Neural cell (in vitro differentiated cells): Measurements from ENCODE around the gene GNG13. TPM values are rescaled to one million over a fixed set of nuclear protein-coding genes. Genes with fewer than 3 reads are reported as not detected.

Experiments
- H2AFZ ChIP-seq: fragments of 200-600, 300-800 bp; sonication (generic), shearing (Covaris generic); 2 replicates; pipeline ENCODE4 v1.6.0; 2014; ENCODE audit warnings: low read depth, mild to moderate bottlenecking, antibody characterized with exemption, low read length, moderate library complexity
- H3F3A ChIP-seq: fragments of 200-600 bp; shearing (Covaris generic); 2 replicates; pipeline ENCODE4 v1.6.1; 2016; ENCODE audit warnings: mild to moderate bottlenecking, moderate library complexity, mixed read lengths, antibody characterized with exemption, low read length; ENCODE audit not compliant: insufficient read depth, poor library complexity, severe bottlenecking
- H3K27ac ChIP-seq: fragments of 200-600, 300-800 bp; sonication (generic), shearing (Covaris generic); 2 replicates; pipeline ENCODE4 v1.5.1; 2014; ENCODE audit warnings: mild to moderate bottlenecking, low read length, moderate library complexity
- H3K27me3 ChIP-seq: fragments of 300-800, 200-600 bp; sonication (generic), shearing (Covaris generic); 2 replicates; pipeline ENCODE4 v1.6.0; 2014; ENCODE audit warnings: mild to moderate bottlenecking, low read depth, low read length, moderate library complexity; ENCODE audit not compliant: insufficient read depth
- H3K36me3 ChIP-seq: fragments of 300-800, 200-600 bp; sonication (generic), shearing (Covaris generic); 2 replicates; pipeline ENCODE4 v1.5.1; 2014; ENCODE audit warnings: mild to moderate bottlenecking, antibody characterized with exemption, low read length, moderate library complexity; ENCODE audit not compliant: insufficient read depth
- H3K4me2 ChIP-seq: fragments of 300-800, 200-600 bp; sonication (generic), shearing (Covaris generic); 2 replicates; pipeline ENCODE4 v1.6.0; 2014; ENCODE audit warnings: mild to moderate bottlenecking, low read length
- H3K4me3 ChIP-seq: fragments of 300-800, 200-600 bp; sonication (generic), shearing (Covaris generic); 2 replicates; pipeline ENCODE4 v1.5.1; 2014; ENCODE audit warnings: mild to moderate bottlenecking, low read length, moderate library complexity
- H3K79me2 ChIP-seq: fragments of 200-600 bp; shearing (Covaris generic); replicated peaks from 2 replicates; pipeline ENCODE4 v1.6.0; 2014; ENCODE audit warnings: mild to moderate bottlenecking, low read length, moderate library complexity; ENCODE audit not compliant: insufficient read depth
- H3K9ac ChIP-seq: fragments of 300-800, 200-600 bp; sonication (generic), shearing (Covaris generic); 2 replicates; pipeline ENCODE4 v1.6.1; 2016; ENCODE audit warnings: mild to moderate bottlenecking, low read length, mixed read lengths
- H3K9me2 ChIP-seq: fragments of 200-600 bp; shearing (Covaris generic); 2 replicates; pipeline ENCODE4 v1.6.1; 2016; ENCODE audit warnings: mild to moderate bottlenecking, low read length, mixed read lengths; ENCODE audit not compliant: insufficient read depth
- H3K9me3 ChIP-seq: fragments of 200-600, 300-800 bp; sonication (generic), shearing (Covaris generic); 2 replicates; pipeline ENCODE4 v1.6.1; 2016; ENCODE audit warnings: mild to moderate bottlenecking, mixed run types, low read length, moderate library complexity, mixed read lengths
- H4K20me1 ChIP-seq: fragments of 200-600 bp; shearing (Covaris generic); 2 replicates; pipeline ENCODE4 v1.6.1; 2016; ENCODE audit warnings: mild to moderate bottlenecking, mixed run types; ENCODE audit not compliant: insufficient read depth
- EZH2 ChIP-seq: fragments of 200-600, 300-800 bp; shearing (Covaris generic), sonication (generic); IDR thresholded peaks from 2 replicates; pipeline ENCODE4 v1.6.1; 2014; ENCODE audit warnings: antibody characterized with exemption, low read length, borderline replicate concordance, mild to moderate bottlenecking; ENCODE audit not compliant: insufficient read depth, poor library complexity, severe bottlenecking
- MXI1 ChIP-seq: fragments of 450-650 bp; conservative IDR thresholded peaks from 2 replicates; pipeline ENCODE4 v1.6.1; 2014; ENCODE audit warnings: antibody characterized with exemption, mild to moderate bottlenecking; ENCODE audit not compliant: poor library complexity, severe bottlenecking
- POLR2AphosphoS5 ChIP-seq: IDR thresholded peaks from 2 replicates; pipeline ENCODE4 v1.6.1; 2012
- RAD21 ChIP-seq: fragments of 450-650 bp; conservative IDR thresholded peaks from 2 replicates; pipeline ENCODE4 v1.6.1; 2014; ENCODE audit warnings: antibody characterized with exemption, mild to moderate bottlenecking, moderate library complexity
- REST ChIP-seq: IDR thresholded peaks from 2 replicates; pipeline ENCODE4 v1.6.1; 2012; ENCODE audit warnings: borderline replicate concordance
- SMC3 ChIP-seq: fragments of 450-650 bp; conservative IDR thresholded peaks from 2 replicates; pipeline ENCODE4 v1.6.1; 2014; ENCODE audit warnings: antibody characterized with exemption, mild to moderate bottlenecking, moderate library complexity; ENCODE audit not compliant: poor library complexity
- TAF1 ChIP-seq: IDR thresholded peaks from 2 replicates; pipeline ENCODE4 v1.6.1; 2012; ENCODE audit warnings: low read depth
- polyA plus RNA-seq: library from polyadenylated mRNA; depleted of rRNA; stranded (reverse); fragments of >200 nt; gene quantifications from 2 replicates; pipeline ENCODE4 v1.2.3, GENCODE V29; 2014
- TF ChIP-seq, protein P1 (sequence below): fragments of 450-650 bp; IDR thresholded peaks from 2 replicates; pipeline ENCODE4 v1.5.1; 2014; ENCODE audit warnings: antibody characterized with exemption, mild to moderate bottlenecking, moderate library complexity; ENCODE audit not compliant: poor library complexity, severe bottlenecking

Gene GNG13
- polyA plus RNA-seq, 1 donor from 2014 or later = not detected

DNA sequence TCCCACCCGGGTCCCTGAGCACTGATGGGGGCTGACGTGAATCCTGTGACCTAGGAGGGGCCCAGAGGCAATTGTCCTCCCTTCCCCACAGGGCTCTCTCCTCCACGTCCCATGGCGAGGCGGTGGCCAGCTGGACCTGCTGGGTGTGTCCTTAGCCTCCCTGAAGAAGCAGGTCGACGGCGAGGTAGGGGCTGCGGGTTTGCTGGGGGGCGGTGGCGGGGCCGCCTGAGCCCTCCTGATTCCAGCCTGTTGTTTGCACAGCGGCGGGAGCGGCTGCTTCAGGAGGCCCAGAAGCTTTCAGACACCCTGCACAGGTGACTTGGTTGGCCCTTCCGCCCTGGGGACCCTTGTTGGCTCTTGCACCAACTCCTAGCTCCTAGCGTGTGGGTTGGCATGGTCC lies 10.4 kb downstream of the GNG13 start:
- H3K27me3 ChIP-seq = no peaks in the 10 kb centered on the region
- TF ChIP-seq POLR2AphosphoS5 = no peak
- TF ChIP-seq MXI1 = no peak
- no peak for TF ChIP-seq RAD21
- H3K9me3 ChIP-seq = no peaks in the 10 kb centered on the region
- no peak overlapping the region for H3K27ac ChIP-seq
- H3F3A ChIP-seq = no peaks in the 10 kb centered on the region
- no peak overlapping the region for H3K4me2 ChIP-seq
- no peaks in the 10 kb centered on the region for H3K9me2 ChIP-seq
- H4K20me1 ChIP-seq = no peaks in the 10 kb centered on the region
- H3K9ac ChIP-seq = no peak overlapping the region
- no peaks in the 10 kb centered on the region for H3K36me3 ChIP-seq
- H3K4me3 ChIP-seq = no peak overlapping the region
- no peak overlapping the region for H2AFZ ChIP-seq
- H3K79me2 ChIP-seq = peaks cover 9% of the 10 kb centered on the region

DNA sequence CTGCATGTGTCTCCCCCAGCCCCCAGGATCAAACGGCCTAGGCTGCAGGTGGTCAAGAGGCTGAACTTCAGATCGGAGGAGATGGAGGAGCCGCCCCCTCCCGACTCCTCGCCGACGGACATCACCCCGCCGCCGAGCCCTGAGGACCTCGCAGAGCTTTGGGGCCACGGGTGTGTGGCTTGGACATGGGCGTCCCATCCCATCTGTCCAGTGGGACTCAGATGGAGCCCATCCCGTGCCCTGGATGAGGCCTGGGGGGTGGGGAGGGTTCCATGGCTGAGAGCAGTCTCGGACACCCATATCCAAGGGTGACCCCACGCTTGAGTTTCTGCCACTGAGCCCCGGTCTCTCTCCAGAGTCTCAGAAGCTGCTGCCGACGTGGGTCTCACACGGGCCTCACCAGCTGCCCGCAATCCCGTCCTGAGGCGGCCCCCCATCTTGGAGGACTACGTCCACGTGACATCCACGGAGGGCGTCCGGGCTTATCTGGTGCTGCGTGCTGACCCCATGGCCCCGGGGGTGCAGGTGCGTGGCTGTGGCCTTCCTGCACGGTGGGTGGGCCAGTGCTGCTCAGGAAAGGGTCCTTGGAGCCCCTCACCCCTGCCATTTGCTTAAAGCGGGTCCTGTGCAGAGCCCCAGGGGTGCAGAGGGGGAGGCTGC lies 11.2 kb downstream of the GNG13 start:
- H3K79me2 ChIP-seq = peaks cover 9% of the 10 kb centered on the region
- peak overlapping the region; percentile 95 for H3K4me3 ChIP-seq
- peak overlapping the region; percentile 70 for H3K9ac ChIP-seq
- H3F3A ChIP-seq = no peaks in the 10 kb centered on the region
- H3K36me3 ChIP-seq = no peaks in the 10 kb centered on the region
- H2AFZ ChIP-seq = no peak overlapping the region
- TF ChIP-seq EZH2 = no peak
- TF ChIP-seq TAF1 = no peak
- no peak for TF ChIP-seq SMC3
- no peak for TF ChIP-seq POLR2AphosphoS5
- no peak for TF ChIP-seq REST
- TF ChIP-seq, protein P1, sequence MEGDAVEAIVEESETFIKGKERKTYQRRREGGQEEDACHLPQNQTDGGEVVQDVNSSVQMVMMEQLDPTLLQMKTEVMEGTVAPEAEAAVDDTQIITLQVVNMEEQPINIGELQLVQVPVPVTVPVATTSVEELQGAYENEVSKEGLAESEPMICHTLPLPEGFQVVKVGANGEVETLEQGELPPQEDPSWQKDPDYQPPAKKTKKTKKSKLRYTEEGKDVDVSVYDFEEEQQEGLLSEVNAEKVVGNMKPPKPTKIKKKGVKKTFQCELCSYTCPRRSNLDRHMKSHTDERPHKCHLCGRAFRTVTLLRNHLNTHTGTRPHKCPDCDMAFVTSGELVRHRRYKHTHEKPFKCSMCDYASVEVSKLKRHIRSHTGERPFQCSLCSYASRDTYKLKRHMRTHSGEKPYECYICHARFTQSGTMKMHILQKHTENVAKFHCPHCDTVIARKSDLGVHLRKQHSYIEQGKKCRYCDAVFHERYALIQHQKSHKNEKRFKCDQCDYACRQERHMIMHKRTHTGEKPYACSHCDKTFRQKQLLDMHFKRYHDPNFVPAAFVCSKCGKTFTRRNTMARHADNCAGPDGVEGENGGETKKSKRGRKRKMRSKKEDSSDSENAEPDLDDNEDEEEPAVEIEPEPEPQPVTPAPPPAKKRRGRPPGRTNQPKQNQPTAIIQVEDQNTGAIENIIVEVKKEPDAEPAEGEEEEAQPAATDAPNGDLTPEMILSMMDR = no peak
- TF ChIP-seq MXI1 = no peak
- no peak for TF ChIP-seq RAD21
- H4K20me1 ChIP-seq = no peaks in the 10 kb centered on the region
- no peaks in the 10 kb centered on the region for H3K9me3 ChIP-seq
- H3K9me2 ChIP-seq = no peaks in the 10 kb centered on the region
- H3K27me3 ChIP-seq = no peaks in the 10 kb centered on the region
- H3K27ac ChIP-seq = no peak overlapping the region
- peak overlapping the region; percentile 78 for H3K4me2 ChIP-seq
